Tongue (tissue), 2 donors: Measurements from ENCODE around the gene TTC9B. TPM values are rescaled to one million over a fixed set of nuclear protein-coding genes. Genes with fewer than 3 reads are reported as not detected.

Source experiments
- DNase-seq: peaks from one replicate; pipeline ENCODE4 v3.0.0-alpha.2; 2015
- total RNA-seq: library from RNA; depleted of rRNA; stranded (reverse); fragments of >200 nt; gene quantifications from one replicate; pipeline ENCODE4 v1.2.3, GENCODE V29; 2014

The TTC9B gene
- total RNA-seq, 1 donor from 2014 or later, result not detected

DNA sequence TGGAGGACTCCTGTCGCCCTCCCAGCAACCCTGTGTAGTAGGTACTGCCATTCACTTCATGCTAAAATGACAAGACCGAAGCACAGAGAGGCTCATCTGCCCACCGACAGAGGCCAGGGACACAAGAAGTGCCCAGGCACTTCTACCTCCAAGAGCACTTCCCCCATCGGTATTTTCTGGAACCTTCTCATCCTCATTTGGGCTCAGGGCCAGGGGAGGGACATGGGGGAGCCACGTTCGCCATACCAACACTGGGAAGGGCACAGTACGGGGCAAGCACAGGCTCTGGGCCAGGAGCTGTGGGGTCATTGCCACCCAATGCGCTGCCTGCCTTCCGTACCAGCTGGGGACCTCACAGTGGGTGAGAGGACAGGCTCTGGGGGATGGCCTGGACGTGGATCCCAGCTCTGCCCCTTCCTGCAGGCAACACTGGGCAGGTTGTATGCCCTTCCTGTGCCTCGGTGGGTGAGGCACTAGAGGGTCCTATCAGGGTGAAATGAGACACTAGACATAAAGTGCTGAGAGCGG lies 29.6 kb upstream of the TTC9B start:
- DNase-seq, result no peak

DNA sequence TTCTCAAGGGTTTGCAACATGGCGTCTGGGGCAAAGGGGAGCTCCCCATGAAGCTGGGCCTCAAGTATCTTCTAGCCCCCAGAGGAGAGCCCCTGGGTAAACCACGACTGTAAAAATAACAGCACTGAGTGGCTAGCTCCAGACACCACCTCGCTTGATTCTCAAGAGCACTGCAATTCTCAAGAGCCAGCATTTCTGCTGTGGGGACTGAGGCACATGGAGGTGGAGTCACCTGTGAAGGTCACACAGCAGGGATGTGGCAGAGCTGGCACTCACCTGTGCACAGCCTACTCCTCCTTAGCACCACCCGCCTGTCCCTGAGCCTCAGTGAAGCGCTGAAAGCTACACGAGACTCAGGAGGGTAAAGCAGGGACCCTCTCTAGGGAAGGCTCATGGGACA lies 29.0 kb upstream of the TTC9B start:
- DNase-seq, result no peak

DNA sequence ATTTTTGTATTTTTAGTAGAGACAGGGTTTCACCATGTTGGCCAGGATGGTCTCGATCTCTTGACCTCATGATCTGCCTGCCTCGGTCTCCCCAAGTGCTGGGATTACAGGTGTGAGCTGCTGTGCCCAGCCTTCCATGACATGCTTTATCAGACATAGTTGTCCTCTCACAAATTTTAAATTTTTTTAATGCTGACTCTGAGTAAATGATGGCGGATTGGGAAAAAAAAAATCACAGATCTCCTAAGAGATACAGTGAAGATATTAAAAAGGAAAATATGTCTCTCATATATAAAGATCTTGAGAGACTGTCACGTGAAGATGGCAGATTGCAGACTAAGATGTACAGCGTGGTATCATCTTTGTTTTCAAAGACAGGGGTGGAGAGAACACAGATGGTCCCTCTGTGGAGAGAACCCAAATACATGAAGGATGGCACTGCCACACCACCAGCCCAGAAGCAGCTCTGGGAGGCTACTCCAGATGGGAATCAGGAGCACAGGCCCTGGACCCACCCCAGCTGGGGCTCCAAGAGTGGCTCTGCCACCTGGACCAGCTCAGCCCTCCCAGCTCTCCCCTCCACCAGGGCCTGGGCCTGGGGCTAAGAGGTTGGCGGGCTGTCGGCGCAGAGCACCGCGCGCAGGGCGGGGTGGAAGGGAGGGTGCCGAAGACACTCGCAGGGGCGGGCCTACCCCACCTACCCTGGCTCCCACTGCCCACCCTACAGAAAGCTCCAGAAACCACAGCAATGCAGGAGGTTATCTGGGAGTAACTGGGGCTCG lies 28.3 kb upstream of the TTC9B start:
- no peak for DNase-seq

DNA sequence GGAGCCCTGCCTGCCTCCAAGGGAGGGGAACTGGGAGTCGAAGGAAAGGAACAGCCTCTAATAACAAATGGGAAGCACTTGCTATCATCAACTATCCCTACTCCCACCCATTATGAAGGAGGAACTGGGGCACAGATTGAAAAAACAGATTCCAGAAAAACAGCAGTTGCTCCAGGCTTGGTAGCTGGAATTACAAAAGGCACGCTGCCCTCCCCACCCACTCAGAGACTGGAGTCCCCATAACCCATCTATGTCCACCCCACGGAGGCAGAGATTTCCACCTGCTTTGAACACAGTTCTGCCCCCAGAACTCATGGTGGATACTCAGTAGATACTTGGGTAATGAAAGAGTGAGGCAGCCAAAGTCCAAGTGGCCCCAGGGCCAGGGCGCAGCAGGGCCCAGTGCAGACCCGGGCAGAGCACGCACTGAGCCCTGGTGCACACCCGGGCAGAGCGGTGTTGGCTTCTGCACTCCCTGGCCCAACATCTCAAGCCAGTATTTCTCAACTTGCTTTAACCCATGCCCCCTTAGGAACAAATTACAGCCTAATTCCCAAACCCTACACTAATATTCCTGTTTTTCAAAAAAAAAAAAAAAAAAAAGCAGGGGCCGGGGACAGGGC lies 27.4 kb upstream of the TTC9B start:
- DNase-seq, result no peak

DNA sequence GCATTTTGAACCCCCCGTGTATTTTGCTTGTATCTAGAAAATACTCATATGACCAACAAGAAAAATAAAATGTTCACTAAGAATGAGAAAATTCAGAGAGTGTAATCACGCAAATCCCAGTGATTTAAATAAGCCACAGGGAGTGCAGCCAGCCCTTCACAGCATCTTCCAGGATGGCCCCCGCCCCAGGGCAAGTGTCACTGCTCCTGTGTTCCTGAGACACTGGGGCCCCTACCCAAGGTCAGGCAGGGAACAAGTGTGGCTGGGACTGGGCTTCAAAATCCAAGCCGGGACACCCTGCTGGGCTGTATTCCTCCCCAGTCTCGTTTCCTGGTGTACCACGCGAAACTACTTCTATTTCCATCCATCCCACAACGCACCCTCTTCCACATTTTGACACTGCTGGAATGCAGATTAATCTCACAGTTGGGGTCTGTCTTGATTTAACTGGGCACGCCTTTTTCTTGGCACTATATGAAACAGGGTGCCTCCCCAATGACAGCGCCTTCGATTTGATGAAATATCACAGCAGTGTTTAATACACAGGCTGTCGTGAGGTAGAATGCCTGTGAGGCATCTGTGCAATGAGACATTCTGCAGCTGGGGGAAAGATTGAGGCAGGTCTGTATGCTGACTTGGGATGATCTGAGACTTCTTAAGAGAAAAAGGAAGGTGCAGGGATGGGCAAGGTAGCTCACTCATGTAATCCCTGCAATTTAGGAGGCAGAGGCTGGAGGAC lies 26.6 kb upstream of the TTC9B start:
- DNase-seq, result no peak

DNA sequence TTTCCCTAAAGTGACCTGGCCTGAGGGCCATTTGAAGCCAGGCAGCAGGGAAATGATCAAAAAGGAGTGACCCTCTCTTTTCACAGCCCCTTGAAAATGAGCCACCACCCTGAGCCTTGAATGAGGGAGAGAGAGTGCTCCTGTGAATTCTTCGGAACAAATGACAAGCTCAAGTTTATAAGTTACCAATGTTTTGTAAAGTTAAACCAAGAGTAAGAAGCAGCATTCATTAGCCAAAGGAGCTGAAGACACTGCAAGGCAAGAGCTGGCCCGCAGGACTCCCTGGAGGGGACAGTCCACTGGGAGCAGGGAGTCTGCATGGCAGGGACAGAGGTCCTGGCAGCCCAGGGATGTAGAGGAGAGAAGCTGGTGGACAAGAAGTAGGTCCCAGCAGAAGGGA lies 25.0 kb upstream of the TTC9B start:
- DNase-seq, result no peak

DNA sequence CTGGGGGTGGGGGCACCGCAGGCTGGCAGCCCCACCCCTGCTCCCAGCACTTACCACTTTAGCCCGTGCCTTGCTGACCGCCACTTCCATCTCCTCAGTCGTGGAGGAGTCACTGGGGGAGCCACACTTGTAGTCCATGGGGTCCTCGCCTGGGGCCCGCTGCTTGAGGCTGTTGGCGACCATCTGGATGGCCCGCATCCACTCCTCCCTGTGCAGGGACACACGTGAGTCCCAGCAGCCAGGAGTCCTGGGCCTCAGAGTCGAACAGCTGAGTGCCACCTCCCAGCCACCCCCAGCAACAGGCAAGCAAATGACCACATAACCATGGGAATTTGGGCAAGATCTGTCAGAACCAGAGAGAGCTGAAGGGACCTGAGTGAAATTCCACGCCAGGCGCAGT lies 24.3 kb upstream of the TTC9B start:
- DNase-seq, result no peak

GRCh38 chr19:40241809-40242384 lies 23.7 kb upstream of the TTC9B start:
- no peak for DNase-seq

DNA sequence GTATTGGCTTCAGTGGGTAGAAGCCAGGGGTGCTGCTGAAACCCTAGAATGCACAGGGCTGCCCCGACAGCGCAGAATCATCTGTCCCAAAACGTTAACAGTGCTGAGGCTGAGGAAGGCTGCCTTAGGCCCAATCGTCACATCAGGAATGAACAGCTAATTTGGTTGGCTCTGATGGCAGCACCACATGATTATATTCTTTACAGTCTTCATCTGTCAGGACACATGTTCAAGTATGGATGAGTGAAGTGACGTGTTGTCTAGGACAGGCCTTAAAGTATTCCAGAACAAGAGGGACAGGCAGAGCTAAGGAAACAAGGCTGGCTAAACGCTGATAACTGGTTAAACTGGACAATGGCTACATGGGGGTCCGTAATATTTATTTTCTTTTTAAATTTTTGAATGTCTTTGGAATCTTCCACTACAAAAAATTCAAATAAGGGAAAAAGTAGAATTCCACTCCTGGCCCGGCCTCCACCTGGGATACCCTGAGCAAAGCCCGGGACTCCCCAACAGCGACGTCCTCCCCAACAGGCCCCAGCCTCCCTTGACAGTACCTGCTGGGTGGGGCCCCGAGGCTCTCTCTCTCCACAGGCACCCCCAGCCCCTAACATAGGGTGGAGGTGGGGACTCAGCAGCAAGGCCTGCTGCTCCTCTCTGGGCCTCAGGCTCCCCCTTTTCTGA lies 23.1 kb upstream of the TTC9B start:
- no peak for DNase-seq

- no peak for DNase-seq
Measured at GRCh38 chr19:40240332-40240731, 22.1 kb upstream of the TTC9B start.

DNA sequence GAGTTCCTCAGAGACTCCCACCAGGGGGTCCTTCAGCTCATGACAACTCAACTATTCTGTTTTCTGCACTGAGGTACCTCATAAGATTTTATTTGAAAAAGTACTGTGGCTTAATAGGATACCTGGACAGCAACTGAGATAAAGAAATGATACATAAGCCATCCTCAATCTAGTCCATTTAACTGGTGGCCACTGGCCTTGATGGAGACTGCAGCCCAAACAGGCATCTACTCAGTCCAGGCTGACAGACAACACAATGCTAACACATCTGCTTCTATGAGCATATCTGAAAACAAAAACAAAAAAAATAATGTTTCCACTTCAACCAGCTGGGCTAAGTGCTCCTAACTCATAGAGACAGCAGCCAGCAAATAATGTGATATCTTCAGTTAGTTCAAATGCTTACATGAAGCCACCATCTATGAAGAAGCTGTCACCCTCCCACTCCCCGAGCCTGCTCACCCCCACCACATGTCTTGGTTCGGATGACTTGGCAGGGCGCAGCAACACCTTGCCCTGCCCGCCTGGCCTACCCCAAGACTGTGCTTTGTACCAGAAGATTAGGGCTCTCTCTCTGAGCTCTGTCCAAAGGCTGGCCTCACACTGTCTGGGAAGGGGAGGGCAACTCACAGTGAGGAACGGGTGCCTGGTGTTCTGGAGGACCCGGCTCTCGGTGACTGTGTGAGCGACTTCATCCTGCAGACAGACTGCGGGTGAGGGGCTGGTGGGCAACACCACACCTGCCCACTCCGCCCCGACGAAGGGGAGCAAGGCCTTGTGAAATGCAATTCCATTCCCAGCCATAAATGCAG lies 21.4 kb upstream of the TTC9B start:
- no peak for DNase-seq

GRCh38 chr19:40238775-40239174 lies 20.6 kb upstream of the TTC9B start:
- DNase-seq, result no peak

- DNase-seq, result no peak
Measured at GRCh38 chr19:40237791-40238190, 19.6 kb upstream of the TTC9B start.

DNA sequence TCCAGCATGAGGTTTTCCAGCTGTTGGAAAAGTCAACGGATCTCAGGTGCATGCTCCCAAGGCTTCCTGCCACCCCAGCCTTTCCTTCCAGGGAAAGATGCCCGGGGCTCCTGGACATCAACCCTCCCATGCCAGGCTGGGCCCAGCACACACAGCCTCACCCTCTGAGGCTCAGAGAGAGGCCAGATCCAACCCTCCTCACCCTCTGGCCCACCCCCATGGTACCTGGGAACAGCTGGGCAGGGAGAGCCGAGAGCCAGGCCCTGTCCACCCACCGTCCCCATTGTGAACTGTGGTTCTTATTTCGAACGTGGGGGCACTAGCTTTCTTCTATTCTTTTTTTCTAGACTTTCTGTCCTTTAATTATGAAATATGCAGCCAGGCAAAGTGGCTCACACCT lies 18.2 kb upstream of the TTC9B start:
- DNase-seq, result no peak

GRCh38 chr19:40236026-40236355 lies 17.8 kb upstream of the TTC9B start:
- no peak for DNase-seq

GRCh38 chr19:40235238-40236025 lies 17.2 kb upstream of the TTC9B start:
- no peak for DNase-seq

DNA sequence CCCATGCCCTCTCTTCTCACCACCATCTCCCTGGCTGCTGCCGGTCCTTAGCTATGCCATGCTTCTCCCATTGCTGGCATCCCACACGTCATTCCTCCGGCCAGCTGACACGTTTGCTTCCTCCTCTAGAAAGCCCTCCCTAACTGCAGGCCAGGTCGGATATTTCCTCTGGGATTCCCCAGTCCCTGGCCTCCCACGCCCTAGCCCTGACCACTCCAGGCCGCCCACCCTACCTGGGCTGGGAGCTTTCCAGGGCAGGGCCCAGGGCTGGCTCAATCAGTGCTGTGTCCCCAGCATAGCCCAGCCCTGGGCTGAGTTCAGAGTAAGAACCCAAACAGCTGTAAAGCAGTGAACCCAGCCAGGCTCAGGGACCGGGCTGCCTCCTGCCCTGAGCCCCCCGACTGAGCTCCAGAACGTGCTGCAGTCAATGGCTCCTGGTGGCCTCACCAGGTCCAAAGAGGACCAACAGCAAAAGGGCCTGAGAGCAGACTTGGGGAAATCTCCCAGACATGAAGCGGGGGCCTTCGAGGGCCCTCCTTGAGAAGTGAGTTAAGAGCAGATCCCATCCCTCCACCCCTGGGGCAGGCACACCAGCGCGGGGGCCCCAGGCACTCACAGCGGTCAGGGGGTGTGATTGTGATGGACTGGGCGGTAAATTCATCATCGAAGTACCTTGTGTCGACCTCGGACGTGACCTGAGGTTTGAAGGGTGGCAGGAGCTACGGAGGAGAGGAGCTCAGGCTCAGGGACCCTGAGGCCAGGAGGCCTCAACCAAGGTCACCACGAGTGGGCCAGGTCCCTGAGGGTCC lies 16.4 kb upstream of the TTC9B start:
- DNase-seq, result no peak

DNA sequence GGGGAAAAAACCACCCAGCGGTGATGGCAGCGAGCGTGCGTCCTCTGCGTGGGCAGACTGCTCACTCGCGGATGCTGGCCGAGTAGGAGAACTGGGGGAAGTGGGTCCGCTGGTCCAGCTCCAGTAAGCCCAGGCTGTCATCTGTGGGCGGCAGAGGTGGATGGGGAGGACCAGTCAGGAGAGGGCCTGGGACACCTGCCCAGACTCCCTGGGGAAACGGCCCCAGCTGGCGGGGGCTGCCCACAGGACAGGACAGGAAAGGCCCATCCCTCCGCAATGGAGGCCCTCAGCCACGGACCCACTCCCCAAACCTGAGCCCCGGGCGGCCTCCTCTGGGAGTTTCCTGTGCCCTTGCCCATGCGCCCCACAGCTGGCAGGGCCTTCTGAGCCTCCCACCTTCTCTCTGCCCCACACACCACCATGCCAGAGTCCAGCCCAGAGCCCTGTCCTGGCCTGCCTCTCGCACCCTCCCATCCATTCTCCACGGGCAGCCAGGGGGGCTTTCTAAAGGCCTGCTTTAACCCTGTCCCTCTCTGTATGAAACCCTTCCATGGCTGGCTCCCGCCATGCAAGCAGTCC lies 15.7 kb upstream of the TTC9B start:
- DNase-seq, result no peak
